HFF-Myc (cell line): ENCODE data around the gene RUFY4.

Source experiments
- DNase-seq: peaks from one replicate; pipeline ENCODE4 v3.0.0-alpha.2; 2011; ENCODE audit warnings: low read depth; ENCODE audit errors: extremely low read depth
- H3K4me3 ChIP-seq: replicated peaks from 2 replicates; pipeline ENCODE4 v1.5.1; 2011; ENCODE audit warnings: low read depth, mild to moderate bottlenecking, control low read depth, low read length
- CTCF ChIP-seq: IDR thresholded peaks from 2 replicates; pipeline ENCODE4 v1.5.1; 2012; ENCODE audit warnings: mild to moderate bottlenecking, low read depth, low read length, control low read depth; ENCODE audit errors: missing control alignments

RUFY4 gene

GRCh38 chr2:218027426-218028188 is 41.4 kb upstream of the RUFY4 start:
- H3K4me3 ChIP-seq, result no peak overlapping the region
- no peak for TF ChIP-seq CTCF

GRCh38 chr2:218028189-218028495 is 40.9 kb upstream of the RUFY4 start:
- DNase-seq, result no peak
- no peak overlapping the region for H3K4me3 ChIP-seq
- no peak for TF ChIP-seq CTCF

More at GRCh38 chr2:218027426-218028188, 41.4 kb upstream of the RUFY4 start:
- DNase-seq, result no peak

- no peak for TF ChIP-seq CTCF
- no peak overlapping the region for H3K4me3 ChIP-seq
- DNase-seq, result no peak
Observed at GRCh38 chr2:218028562-218029348, 40.3 kb upstream of the RUFY4 start.

GRCh38 chr2:218029366-218030360 is 39.4 kb upstream of the RUFY4 start:
- TF ChIP-seq CTCF, result no peak
- H3K4me3 ChIP-seq, result no peak overlapping the region
- DNase-seq, result no peak

GRCh38 chr2:218030409-218031195 is 38.5 kb upstream of the RUFY4 start:
- TF ChIP-seq CTCF, result no peak
- H3K4me3 ChIP-seq, result no peak overlapping the region
- DNase-seq, result no peak

- DNase-seq, result no peak
- TF ChIP-seq CTCF, result no peak
- H3K4me3 ChIP-seq, result no peak overlapping the region
Observed at GRCh38 chr2:218031261-218031660, 37.8 kb upstream of the RUFY4 start.
